Coronary artery (tissue), 2 donors: ENCODE data around the gene CASP2.
A peak's percentile ranks its signal among the peaks of the same experiment; 100 is the strongest.

Experiments
- DNase-seq: peaks from one replicate; pipeline ENCODE4 v3.0.0-alpha.2; 2017; ENCODE audit warnings: low spot score
- H3K27ac ChIP-seq, 2 donors: fragments of 200-600 bp; sonication (generic); one replicate each; pipeline ENCODE4 v1.5.1; 2016 to 2019
- H3K4me3 ChIP-seq: fragments of 200-600 bp; sonication (generic); 2 replicates; pipeline ENCODE4 v1.5.1; 2016; ENCODE audit warnings: mild to moderate bottlenecking, moderate library complexity
- CTCF ChIP-seq: fragments of 200-600 bp; sonication (generic); IDR thresholded peaks from one replicate; pipeline ENCODE4 v1.5.1; 2019; ENCODE audit warnings: antibody characterized with exemption

Gene CASP2

GRCh38 chr7:143287935-143288826, at the start of gene CASP2:
Gene CASP2, plus strand, starts transcription at chr7:143288351. Its CDS starts 105 bp downstream, at chr7:143288456.
- Histone ChIP-seq H3K27ac (peak within 1 kb of the TSS; percentile 89 to 92), H3K4me3 (peak within 1 kb of the TSS; percentile 91)
- DNase-seq: peak; percentile 98
- no peak for TF ChIP-seq CTCF

GRCh38 chr7:143239813-143240212, 48.3 kb upstream of the CASP2 start:
- no peak for DNase-seq
- no peak for TF ChIP-seq CTCF
- peak overlapping the region in 1 of 2 donors; percentile 38 for H3K27ac ChIP-seq
- H3K4me3 ChIP-seq: no peak overlapping the region

- DNase-seq: no peak
- no peak overlapping the region for H3K4me3 ChIP-seq
- peak; percentile 85 for TF ChIP-seq CTCF
- peak overlapping the region in 1 of 2 donors; percentile 68 for H3K27ac ChIP-seq
These were observed 47.6 kb upstream of the CASP2 start for GRCh38 chr7:143240291-143241168.

- Histone ChIP-seq H3K27ac (no peak overlapping the region), H3K4me3 (no peak overlapping the region)
- no peak for TF ChIP-seq CTCF
- DNase-seq: no peak
These were observed 45.8 kb upstream of the CASP2 start for GRCh38 chr7:143242306-143242705.

GRCh38 chr7:143243111-143243510, 45.0 kb upstream of the CASP2 start:
- no peak overlapping the region for H3K4me3 ChIP-seq
- no peak overlapping the region for H3K27ac ChIP-seq
- no peak for DNase-seq
- TF ChIP-seq CTCF: no peak

GRCh38 chr7:143243614-143244013, 44.5 kb upstream of the CASP2 start:
- Histone ChIP-seq H3K4me3 (no peak overlapping the region), H3K27ac (no peak overlapping the region)
- DNase-seq: no peak
- TF ChIP-seq CTCF: no peak
